SK-N-SH treated with all-trans-retinoic acid at 6 μM for 48 hours (cell line): ENCODE results near the gene MCRIP2.

Source experiments
- BACH2 ChIP-seq: fragments of 250-450 bp; sonication (Bioruptor Pico); IDR thresholded peaks from 2 replicates; pipeline ENCODE4 v1.9.0; 2021; ENCODE audit warnings: mild to moderate bottlenecking, borderline replicate concordance
- ESRRG ChIP-seq: fragments of 250-450 bp; sonication (Bioruptor Pico); IDR thresholded peaks from 2 replicates; pipeline ENCODE4 v1.6.1; 2021; ENCODE audit warnings: mild to moderate bottlenecking
- GLIS3 ChIP-seq: fragments of 250-450 bp; sonication (Bioruptor Pico); IDR thresholded peaks from 2 replicates; pipeline ENCODE4 v1.5.0; 2020; ENCODE audit warnings: mild to moderate bottlenecking, moderate library complexity
- PPARA ChIP-seq: fragments of 250-450 bp; sonication (Bioruptor Pico); IDR thresholded peaks from 2 replicates; pipeline ENCODE4 v1.5.0; 2020; ENCODE audit warnings: mild to moderate bottlenecking, borderline replicate concordance
- RARB ChIP-seq: fragments of 250-450 bp; sonication (Bioruptor Pico); IDR thresholded peaks from 2 replicates; pipeline ENCODE4 v1.8.0; 2021; ENCODE audit warnings: mild to moderate bottlenecking, moderate library complexity
- TCF4 ChIP-seq: fragments of 250-450 bp; sonication (Bioruptor Pico); IDR thresholded peaks from 2 replicates; pipeline ENCODE4 v1.8.0; 2021; ENCODE audit warnings: mild to moderate bottlenecking, moderate library complexity, borderline replicate concordance
- ZC3H10 ChIP-seq: fragments of 250-450 bp; sonication (Bioruptor Pico); IDR thresholded peaks from 2 replicates; pipeline ENCODE4 v1.5.1; 2021; ENCODE audit warnings: mild to moderate bottlenecking, moderate library complexity
- ZFP30 ChIP-seq: fragments of 450-650 bp; formaldehyde crosslinking; IDR thresholded peaks from 2 replicates; pipeline ENCODE4 v1.5.0; 2022; ENCODE audit warnings: mild to moderate bottlenecking, moderate library complexity
- ZNF8 ChIP-seq: fragments of 450-650 bp; formaldehyde crosslinking; IDR thresholded peaks from 2 replicates; pipeline ENCODE4 v1.5.0; 2020; ENCODE audit warnings: mild to moderate bottlenecking, moderate library complexity
- TF ChIP-seq, protein P1 (sequence below): fragments of 250-450 bp; sonication (Bioruptor Pico); IDR thresholded peaks from 2 replicates; pipeline ENCODE4 v1.8.0; 2020; ENCODE audit warnings: mild to moderate bottlenecking, moderate library complexity, borderline replicate concordance
- TF ChIP-seq, protein P2 (sequence below): fragments of 250-450 bp; sonication (Bioruptor Pico); IDR thresholded peaks from 2 replicates; pipeline ENCODE4 v1.8.0; 2021; ENCODE audit warnings: low read depth, mild to moderate bottlenecking, moderate library complexity, borderline replicate concordance
- TF ChIP-seq, protein P3 (sequence below): fragments of 250-450 bp; sonication (Bioruptor Pico); IDR thresholded peaks from 2 replicates; pipeline ENCODE4 v1.5.1; 2020; ENCODE audit warnings: low read depth, mild to moderate bottlenecking, moderate library complexity

DNA sequence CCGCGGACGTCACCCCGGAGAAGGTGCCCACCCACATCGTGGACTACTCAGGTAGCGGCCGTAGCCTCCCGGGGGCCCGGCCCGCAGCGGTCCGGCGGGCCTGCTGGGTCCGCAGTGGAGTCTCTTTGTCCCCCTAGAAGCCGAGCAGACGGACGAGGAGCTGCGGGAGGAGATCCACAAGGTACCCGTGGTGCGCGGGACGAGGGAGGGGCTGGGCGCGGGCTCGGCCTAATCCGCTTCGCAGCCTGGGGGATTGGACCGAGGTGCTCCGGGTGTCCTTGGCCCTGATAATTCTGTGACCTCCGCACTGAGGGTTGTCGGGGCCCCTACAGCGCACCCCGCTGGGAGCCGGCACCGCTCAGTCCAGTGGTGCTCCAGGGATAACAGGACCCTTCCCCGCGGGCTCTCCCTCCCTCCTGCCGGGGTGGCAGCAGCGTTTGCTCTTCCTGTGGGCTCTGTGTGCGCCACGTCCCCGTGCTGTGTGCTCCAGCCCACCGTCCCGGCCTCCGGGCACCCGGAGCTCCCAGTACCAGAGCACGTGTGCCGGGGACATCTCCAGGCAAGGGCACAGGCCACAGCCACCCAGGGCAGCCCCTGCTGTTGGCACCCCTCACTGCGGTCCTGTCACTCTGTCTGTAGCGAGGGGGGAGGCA is 27.0 kb downstream of the MCRIP2 start:
- no peak for TF ChIP-seq RARB (CRISPR knock-in tag)
- TF ChIP-seq BACH2 (CRISPR knock-in tag) = no peak
- no peak for TF ChIP-seq ESRRG
- TF ChIP-seq, protein P1, sequence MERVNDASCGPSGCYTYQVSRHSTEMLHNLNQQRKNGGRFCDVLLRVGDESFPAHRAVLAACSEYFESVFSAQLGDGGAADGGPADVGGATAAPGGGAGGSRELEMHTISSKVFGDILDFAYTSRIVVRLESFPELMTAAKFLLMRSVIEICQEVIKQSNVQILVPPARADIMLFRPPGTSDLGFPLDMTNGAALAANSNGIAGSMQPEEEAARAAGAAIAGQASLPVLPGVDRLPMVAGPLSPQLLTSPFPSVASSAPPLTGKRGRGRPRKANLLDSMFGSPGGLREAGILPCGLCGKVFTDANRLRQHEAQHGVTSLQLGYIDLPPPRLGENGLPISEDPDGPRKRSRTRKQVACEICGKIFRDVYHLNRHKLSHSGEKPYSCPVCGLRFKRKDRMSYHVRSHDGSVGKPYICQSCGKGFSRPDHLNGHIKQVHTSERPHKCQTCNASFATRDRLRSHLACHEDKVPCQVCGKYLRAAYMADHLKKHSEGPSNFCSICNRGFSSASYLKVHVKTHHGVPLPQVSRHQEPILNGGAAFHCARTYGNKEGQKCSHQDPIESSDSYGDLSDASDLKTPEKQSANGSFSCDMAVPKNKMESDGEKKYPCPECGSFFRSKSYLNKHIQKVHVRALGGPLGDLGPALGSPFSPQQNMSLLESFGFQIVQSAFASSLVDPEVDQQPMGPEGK = no peak
- TF ChIP-seq ZC3H10 (CRISPR knock-in tag) = no peak
- no peak for TF ChIP-seq ZNF8 (CRISPR knock-in tag)
- TF ChIP-seq, protein P2, sequence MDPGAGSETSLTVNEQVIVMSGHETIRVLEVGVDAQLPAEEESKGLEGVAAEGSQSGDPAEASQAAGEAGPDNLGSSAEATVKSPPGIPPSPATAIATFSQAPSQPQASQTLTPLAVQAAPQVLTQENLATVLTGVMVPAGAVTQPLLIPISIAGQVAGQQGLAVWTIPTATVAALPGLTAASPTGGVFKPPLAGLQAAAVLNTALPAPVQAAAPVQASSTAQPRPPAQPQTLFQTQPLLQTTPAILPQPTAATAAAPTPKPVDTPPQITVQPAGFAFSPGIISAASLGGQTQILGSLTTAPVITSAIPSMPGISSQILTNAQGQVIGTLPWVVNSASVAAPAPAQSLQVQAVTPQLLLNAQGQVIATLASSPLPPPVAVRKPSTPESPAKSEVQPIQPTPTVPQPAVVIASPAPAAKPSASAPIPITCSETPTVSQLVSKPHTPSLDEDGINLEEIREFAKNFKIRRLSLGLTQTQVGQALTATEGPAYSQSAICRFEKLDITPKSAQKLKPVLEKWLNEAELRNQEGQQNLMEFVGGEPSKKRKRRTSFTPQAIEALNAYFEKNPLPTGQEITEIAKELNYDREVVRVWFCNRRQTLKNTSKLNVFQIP (CRISPR knock-in tag) = no peak
- TF ChIP-seq, protein P3, sequence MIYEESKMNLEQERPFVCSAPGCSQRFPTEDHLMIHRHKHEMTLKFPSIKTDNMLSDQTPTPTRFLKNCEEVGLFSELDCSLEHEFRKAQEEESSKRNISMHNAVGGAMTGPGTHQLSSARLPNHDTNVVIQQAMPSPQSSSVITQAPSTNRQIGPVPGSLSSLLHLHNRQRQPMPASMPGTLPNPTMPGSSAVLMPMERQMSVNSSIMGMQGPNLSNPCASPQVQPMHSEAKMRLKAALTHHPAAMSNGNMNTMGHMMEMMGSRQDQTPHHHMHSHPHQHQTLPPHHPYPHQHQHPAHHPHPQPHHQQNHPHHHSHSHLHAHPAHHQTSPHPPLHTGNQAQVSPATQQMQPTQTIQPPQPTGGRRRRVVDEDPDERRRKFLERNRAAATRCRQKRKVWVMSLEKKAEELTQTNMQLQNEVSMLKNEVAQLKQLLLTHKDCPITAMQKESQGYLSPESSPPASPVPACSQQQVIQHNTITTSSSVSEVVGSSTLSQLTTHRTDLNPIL (CRISPR knock-in tag) = no peak
- TF ChIP-seq GLIS3 (CRISPR knock-in tag) = no peak
- TF ChIP-seq TCF4 = no peak
- no peak for TF ChIP-seq PPARA (CRISPR knock-in tag)
- TF ChIP-seq ZFP30 (CRISPR knock-in tag) = no peak
